GM12874 (cell line): ENCODE measurements around the gene PDE8A.

Source experiments
- CTCF ChIP-seq: IDR thresholded peaks from 2 replicates; pipeline ENCODE4 v1.5.1; 2011; ENCODE audit warnings: low read depth, mild to moderate bottlenecking, control low read depth, low read length, moderate library complexity; ENCODE audit not compliant: insufficient read depth

Gene PDE8A

GRCh38 chr15:85116066-85116465 lies 134.4 kb downstream of the PDE8A start:
- no peak for TF ChIP-seq CTCF

- no peak for TF ChIP-seq CTCF
Observed at GRCh38 chr15:85116494-85116893, 134.8 kb downstream of the PDE8A start.

DNA sequence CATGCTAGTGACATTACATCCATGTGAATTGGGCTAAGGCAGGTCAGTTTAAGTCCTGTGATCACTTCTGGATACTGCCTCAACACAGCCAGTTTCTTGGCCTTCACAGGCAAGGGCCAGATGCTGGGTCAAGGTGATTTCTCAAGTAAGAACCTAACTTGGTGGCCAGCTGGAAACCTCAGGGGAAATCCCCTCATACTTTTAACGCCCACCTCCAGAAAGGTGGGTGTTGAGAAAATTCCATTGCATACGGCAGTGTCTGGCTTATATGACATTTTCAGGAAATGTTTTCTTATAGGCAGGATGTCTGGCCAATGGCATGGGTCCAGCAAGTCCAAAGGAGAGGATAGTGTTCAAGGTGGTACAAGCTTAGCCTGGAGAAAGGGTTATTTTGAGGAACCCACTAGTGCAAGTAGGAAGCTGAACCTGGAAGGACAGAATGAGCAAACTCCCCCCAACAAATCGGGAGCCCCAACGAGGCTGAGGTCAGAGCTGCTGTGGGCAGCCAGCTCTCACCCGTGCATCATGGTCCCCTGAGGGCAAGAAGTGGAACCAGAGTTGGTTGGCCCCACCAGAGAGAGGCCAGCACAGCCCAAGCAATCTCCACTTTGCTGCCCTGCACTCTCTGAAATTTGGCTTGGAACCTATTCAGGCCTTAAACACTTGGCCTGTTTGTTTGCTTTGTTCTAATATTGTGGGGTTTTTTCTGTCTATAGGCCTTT lies 135.4 kb downstream of the PDE8A start:
- no peak for TF ChIP-seq CTCF

DNA sequence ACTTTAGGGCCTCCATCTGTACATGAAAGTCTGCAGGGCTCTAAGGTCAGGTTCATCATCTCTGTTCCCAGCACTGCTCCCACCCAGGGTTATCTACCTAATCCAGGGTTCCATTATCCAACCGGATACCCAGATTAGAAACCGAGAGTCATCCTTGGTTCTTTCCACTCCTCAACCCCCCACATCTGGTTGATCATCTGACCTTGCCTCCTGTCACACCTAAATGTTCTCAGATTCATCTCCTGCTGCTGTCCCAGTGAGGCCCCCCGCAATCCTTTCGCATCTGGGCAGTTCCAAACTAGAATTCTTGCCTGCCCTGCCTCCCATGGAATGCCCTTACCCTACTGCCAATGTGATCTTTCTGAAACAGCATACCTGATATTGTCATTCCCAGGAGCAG lies 136.5 kb downstream of the PDE8A start:
- no peak for TF ChIP-seq CTCF

- no peak for TF ChIP-seq CTCF
Observed at GRCh38 chr15:85118581-85118980, 136.9 kb downstream of the PDE8A start.

DNA sequence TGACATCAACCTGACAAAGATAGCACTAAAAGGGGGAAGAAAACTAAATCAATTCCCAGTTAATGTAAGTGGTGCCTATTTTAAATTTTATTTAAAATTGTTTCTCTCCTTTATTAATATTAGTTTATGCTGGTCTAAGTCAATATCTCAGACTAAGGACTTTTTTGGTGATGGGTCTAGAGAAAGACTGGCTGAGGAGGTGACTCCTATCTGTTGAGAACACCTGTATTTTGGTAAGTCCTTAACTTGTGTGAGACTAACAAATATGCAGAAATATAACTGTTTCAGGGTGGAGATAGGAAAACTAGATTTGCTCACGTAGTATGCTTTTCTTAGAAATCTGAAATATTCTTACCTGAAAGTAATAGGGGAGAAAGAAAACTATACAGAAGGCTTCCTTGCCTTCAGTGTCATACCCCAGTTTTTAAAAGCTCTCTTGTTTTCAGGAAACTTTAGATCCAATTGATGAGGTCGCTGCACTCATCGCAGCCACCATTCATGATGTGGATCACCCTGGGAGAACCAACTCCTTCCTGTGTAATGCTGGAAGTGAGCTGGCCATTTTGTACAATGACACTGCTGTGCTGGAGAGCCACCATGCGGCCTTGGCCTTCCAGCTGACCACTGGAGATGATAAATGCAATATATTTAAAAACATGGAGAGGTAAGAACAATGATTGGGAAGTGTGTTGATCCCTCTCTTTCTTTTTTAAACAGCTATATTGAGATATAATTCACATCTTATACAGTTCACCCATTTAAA lies 138.9 kb downstream of the PDE8A start:
- TF ChIP-seq CTCF = no peak

DNA sequence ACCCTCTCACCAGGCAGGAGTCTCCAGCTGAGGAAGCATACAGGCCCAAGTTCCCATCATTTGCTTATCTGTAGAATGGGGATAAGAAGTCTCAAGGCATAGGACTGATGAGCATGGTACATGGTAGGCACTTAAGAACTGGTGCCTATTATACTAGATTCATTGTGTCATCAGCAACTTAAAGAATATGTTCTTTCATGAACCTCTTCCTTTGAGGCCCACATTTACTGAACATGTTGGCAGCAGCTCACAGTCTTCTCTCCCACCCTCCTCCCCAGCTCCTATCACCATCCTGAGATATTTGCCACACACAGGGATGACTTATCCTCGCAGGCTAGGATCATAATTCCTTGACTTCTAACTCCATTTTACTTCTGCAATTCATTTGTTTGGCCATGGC lies 142.5 kb downstream of the PDE8A start:
- TF ChIP-seq CTCF = no peak
